ENCODE measurements around the gene FLG2.

- TF ChIP-seq POLR2A (IDR thresholded peaks at IDR 0.05) = no peak
- TF ChIP-seq CTCF (IDR thresholded peaks at IDR 0.05) = no peak
- no peak for TF ChIP-seq EP300 (IDR thresholded peaks at IDR 0.05)
- no peak for TF ChIP-seq POLR2AphosphoS5 (IDR thresholded peaks at IDR 0.05)
Measured at GRCh38 chr1:152356736-152357135, 3.1 kb downstream of the FLG2 start.

Data from upper lobe of left lung (tissue), 4 donors.